Stimulated activated CD8-positive, alpha-beta memory T cell treated with anti-CD3 and anti-CD28 coated beads, Interleukin-7, amount 100 ng/mL, for 1 hour (primary cell): ENCODE data around the gene HS6ST2.
"Not testable (repeated sequence)": the region's sequence is repeated elsewhere in the genome, so short reads cannot be mapped to it uniquely, and the experiment has no call there.

Experiments used
- DNase-seq, 2 donors: peaks; one replicate each; pipeline ENCODE4 v3.0.0-alpha.2; 2020; ENCODE audit warnings: low read depth in 2 of 2

The HS6ST2 gene

DNA sequence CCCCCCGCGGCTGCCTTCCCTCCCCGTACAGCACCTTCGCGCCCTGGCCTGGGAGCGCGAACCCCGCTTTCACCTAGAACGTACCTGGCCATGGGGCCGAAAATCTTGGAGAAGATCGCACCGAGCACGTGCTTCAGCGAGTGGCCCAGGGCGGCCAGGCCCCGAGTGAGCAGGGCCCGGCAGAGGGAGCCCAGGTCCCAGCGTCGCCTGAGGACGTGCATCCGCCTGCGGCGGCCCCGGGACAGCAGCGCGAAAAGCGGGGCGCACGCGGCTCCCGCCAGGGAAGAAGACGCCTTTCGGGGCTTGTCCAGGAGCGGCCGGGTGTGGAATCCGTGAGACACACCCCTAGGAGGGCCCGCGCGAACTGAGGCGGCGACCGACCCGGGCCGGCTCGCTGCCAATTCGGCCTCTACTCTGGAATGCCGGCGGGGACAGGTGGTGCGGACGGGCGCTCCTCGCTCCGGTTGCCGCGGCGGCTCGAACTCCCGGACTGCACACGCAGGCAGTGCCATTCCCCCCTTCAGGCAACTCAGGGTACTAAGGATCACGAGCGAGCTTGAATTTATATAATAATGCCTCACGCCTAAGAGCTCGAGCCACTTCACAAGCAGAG lies at the start of gene HS6ST2:
Gene HS6ST2 (minus strand): TSS at position 539 of the 613 bp plus-strand sequence.
- DNase-seq, result no peak

GRCh38 chrX:133007458-133007857 lies 49.0 kb upstream of the HS6ST2 start:
- no peak for DNase-seq

GRCh38 chrX:133005616-133006015 lies 47.2 kb upstream of the HS6ST2 start:
- no peak for DNase-seq

- no peak for DNase-seq
Measured at GRCh38 chrX:133005042-133005441, 46.6 kb upstream of the HS6ST2 start.

GRCh38 chrX:132999209-132999608 lies 40.8 kb upstream of the HS6ST2 start:
- DNase-seq, result no peak

- DNase-seq, result no peak
Measured at GRCh38 chrX:132990835-132991234, 32.4 kb upstream of the HS6ST2 start.

GRCh38 chrX:132986556-132986955 lies 28.1 kb upstream of the HS6ST2 start:
- DNase-seq, result no peak

DNA sequence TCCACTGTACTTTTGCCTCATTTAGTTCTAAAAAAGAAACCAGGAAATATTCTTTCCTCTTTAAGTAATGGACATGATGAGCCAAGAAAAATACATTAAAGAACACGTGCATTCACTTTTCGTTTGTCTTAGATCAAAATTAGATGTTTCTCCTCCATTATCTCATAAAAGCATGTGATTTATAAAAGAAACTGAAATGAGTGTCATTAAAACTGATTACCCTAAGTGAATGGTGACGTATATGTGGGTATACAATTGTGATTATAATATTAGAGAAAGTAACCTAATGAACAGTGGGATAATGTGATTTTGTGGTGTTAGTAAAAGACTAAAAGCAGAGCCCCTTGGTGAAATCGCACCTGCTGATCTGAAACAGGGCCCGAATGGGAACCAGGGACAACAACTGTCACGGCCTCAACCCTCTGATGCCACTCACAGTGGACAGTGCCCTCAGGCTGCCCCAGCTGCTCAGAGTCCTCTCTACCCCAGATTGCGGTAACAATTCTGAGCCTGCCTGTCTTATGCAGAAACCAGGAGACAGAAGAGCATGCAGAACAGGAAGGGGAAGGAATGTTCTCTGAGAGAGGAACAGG lies 25.7 kb upstream of the HS6ST2 start:
- DNase-seq, result no peak

- DNase-seq, result no peak
Measured at GRCh38 chrX:132983496-132983895, 25.1 kb upstream of the HS6ST2 start.

DNA sequence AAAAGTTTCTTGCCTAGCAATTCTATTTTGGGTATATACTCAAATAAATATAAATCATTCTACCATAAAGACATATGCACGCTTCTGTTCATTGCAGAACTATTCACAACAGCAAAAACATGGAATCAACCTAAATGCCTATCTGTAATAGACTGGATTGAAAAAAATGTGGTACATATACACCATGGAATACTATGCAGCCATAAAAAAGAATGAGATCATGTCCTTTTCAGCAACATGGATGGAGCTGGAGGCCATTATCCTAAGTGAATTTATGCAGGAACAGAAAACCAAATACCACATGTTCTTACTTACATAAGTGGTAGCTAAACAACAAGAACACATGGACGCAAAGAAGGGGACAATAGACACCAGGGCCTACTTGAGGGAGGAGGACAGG lies 21.6 kb upstream of the HS6ST2 start:
- DNase-seq, result not testable (repeated sequence)

- DNase-seq, result no peak
Measured at GRCh38 chrX:132968296-132968949, 10.0 kb upstream of the HS6ST2 start.

GRCh38 chrX:132967049-132967448 lies 8.6 kb upstream of the HS6ST2 start:
- DNase-seq, result no peak

- DNase-seq, result no peak
Measured at GRCh38 chrX:132965461-132965860, 7.0 kb upstream of the HS6ST2 start.

DNA sequence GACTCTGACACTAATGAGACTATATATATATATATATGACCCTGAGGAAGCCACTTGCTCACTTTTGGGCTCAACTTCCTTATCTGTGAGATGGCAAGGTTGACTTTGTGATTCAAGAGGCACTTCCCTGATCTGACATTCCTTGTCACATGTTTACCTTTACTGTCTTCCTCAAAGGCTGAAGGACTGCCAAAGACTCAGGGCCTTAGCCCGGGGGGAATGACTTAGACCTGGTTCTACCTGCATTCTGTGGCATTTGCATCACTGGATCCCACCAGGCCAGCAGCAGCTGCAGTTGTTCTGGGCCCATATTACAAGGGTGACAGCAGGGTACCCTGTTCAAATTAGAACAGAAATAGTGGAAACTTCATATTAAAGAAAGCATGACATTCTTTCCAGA lies 3.1 kb upstream of the HS6ST2 start:
- no peak for DNase-seq

DNA sequence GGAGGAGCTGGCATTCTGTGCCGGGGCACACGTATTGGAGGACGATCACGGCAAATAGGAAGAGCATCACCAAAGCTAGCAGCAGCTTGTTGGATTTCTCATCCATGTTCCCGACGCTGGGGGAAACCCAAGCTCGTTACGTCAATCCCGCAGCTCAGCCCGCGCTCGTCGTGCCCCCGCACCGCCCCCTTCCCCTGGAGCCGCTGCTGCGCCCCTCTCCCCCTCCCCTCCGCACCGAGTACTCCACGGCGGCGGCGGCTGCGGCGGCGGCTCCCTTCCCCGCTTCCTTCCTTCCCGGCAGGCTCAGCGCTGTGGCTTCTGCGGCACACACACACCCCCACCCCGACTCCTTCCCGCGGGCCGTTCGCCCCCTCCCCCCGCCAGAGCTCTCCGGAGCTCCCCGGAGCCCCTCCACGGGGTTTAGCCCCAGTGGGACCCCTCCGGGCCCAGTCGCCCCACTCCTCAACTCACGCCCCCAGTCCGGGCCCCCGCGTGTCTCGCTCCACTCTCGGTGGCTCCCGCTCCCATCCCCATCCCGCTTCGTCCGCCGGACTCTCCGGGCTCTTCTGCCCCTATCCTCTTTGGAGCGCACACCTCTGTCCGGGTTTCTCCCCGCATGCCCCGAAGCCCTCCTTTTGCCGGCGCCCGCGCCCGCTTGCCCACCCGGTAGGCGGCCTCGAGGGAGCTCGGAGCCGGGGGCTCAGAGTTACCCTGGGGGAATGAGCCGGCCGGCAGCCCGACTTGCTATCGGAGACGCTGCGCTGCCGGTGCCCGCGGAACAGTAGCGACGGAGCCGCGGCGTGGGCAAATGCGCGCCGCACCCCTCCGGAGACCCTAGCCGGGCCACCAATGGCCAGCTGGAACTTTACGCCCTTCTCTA lies 978 bp downstream of the HS6ST2 start:
- no peak for DNase-seq

GRCh38 chrX:132956421-132957210 lies 1.8 kb downstream of the HS6ST2 start:
- no peak for DNase-seq

DNA sequence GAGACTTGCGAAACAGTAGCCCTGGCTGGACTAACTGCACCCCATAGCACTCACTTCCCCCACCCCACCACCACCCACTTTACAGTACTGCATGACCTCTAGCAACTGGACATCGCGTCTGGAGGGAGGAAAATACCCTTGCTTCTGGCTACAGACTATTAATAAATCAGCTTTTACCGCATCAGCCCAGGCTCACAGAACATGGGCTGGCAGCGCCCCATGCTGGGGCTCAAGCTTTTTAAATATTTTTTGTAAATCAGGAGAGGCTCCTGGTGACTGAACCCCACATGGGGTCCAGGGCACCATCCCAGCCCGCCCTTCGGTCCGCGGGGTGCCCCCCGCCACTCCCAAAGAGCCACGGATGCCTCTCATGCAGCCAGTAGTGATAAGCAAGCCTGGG lies 2.7 kb downstream of the HS6ST2 start:
- no peak for DNase-seq

DNA sequence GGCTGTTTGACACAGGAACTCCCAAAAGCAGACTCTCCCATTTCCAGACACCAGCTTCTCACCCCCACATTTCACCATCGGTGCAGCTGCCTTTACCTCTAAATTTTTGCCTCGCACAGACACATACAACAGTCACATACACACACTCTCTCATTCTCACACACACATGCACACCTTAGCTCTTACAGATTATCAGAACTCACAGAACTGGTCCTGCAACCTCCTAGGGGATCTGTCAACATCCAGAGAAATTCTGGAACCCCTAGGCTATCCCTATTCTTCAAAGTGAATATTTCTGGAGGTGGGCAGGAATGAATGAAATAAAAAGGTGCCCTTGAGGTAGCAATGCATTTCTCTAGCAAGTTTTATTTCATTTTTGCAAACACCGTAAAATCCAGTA lies 4.1 kb downstream of the HS6ST2 start:
- DNase-seq, result no peak

- DNase-seq, result no peak
Measured at GRCh38 chrX:132953354-132953753, 5.1 kb downstream of the HS6ST2 start.

DNA sequence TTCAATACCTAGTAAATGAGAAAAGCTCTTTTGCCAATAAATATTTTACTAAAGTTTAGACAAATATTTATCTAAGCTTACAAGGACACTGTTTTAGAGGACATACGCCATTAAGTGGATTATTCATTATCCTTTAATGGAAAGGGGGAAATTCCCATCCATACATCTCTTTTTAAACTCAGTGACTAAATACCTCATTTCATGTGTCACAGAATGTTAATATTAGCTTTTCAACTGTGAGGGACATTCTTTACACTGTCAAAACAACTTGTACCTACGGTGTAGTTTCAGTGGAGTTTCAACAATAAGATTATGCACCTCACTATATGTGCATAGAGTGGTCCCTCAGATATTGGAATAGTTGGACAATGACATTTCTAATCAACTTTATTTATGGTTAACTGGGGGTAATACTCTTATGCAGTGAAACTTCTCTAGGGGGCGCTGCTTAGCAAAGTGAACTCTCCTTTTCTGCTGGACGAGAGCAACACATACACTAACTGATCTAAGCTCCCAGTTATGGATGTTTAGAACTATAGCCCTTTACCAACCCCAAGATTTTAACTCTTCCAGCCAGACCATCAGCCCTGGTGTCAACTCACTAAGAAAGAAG lies 9.7 kb downstream of the HS6ST2 start:
- no peak for DNase-seq

DNA sequence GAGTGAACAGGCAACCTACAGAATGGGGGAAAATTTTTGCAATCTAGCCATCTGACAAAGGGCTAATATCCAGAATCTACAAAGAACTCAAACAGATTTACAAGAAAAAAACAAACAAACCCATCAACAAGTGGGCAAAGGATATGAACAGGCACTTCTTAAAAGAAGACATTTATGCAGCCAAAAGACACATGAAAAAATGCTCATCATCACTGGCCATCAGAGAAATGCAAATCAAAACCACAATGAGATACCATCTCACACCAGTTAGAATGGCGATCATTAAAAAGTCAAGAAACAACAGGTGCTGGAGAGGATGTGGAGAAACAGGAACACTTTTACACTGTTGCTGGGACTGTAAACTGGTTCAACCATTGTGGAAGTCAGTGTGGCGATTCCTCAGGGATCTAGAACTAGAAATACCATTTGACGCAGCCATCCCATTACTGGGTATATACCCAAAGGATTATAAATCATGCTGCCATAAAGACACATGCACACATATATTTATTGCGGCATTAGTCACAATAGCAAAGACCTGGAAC lies 13.3 kb downstream of the HS6ST2 start:
- not testable (repeated sequence) for DNase-seq
